ENCODE measurements around the gene ZNF282. TPM values are rescaled to one million over a fixed set of nuclear protein-coding genes. Genes with fewer than 3 reads are reported as not detected.

Gene ZNF282
- total and polyA plus RNA-seq, 12 donors, result 6.7 to 19.9 (median 12.3) TPM

DNA sequence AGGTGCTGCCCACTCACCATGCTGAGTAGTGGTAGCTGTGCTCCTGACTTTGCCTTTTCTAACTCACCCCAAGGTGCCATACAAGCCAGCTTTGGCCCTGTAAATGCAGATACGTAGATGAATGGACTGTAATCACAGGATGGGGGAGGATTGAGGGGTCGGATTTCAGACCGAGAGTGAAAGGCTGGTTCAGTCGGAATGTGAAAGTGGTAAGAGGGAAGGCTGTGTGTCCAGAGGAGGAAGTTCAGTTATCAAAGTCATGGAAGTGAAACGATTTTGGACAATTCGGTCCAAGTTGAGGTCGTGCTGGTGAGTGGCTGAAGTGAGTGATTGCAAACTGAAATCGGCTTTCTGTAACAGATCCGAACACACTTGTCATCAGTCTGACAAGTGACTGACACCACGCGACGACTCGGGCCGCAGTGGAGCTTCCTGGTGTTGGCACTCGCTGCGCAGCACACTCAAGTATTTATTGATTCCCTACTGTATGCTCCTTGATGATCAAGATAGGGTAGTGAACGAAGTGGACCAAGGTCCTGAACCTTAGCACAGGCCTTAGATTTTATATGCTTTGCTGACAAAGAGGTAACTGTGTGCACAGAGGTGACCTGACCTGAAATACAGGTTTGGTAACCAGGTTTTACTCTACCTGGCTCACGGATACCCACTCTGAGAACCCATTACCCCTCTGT lies 10.5 kb downstream of the ZNF282 start:
- intact Hi-C loops (cut with DNase I), result no loop called here
- ATAC-seq, result no peak
- Histone ChIP-seq H3K27me3 (no peaks in the 10 kb centered on the region), H3K9me3 (no peaks in the 10 kb centered on the region), H3K36me3 (peaks cover 0 to 100% (median 56%) of the 10 kb centered on the region in 9 donors), H3K4me1 (peaks cover 0 to 13% (median 7%) of the 10 kb centered on the region in 9 donors), H3K27ac (no peak overlapping the region), H3K4me3 (no peak overlapping the region)
- TF ChIP-seq, protein P1, sequence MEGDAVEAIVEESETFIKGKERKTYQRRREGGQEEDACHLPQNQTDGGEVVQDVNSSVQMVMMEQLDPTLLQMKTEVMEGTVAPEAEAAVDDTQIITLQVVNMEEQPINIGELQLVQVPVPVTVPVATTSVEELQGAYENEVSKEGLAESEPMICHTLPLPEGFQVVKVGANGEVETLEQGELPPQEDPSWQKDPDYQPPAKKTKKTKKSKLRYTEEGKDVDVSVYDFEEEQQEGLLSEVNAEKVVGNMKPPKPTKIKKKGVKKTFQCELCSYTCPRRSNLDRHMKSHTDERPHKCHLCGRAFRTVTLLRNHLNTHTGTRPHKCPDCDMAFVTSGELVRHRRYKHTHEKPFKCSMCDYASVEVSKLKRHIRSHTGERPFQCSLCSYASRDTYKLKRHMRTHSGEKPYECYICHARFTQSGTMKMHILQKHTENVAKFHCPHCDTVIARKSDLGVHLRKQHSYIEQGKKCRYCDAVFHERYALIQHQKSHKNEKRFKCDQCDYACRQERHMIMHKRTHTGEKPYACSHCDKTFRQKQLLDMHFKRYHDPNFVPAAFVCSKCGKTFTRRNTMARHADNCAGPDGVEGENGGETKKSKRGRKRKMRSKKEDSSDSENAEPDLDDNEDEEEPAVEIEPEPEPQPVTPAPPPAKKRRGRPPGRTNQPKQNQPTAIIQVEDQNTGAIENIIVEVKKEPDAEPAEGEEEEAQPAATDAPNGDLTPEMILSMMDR (IDR thresholded peaks at IDR 0.05), result no peak
- WGBS, 2 donors, result 76 to 78% methylated on average over 18 of the region's 18 CpGs
- no peak for DNase-seq

DNA sequence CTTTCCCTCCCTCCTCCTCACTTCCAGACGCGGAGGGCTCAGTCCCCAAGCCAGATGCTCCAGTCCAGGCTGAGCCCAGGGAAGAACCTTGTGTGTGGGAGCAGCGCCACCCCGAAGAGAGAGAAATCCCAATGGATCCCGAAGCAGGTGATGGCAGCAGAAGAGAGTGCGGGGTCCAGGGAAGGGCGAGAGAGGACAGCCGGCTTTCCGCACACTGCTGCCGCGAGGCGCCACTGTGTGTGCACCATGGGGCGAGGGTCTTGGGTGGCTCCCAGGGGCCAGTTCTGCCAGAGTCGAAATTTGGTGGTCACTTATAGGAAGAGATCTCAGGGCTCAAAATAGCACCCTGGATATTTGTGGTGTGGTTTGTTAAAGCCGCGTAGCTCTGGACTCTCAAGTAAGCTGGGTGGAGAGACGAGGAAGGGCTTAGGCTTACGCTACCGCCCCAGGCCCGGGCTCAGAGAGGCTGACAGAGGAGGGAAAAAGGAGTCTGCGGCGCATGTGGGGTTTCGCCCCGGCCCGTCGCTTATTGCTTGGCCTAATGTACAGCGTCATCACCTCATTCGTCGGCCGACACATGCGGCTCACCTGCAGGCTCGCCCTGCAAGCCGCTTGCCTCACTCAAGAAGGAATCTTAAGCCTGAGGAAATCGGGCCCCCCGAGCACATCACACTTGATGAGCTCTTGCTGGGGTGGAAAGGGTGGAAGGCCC lies 12.1 kb downstream of the ZNF282 start:
- TF ChIP-seq, protein P1 (IDR thresholded peaks at IDR 0.05), result no peak
- no peaks in the 10 kb centered on the region for H3K27me3 ChIP-seq
- H3K9me3 ChIP-seq, result no peaks in the 10 kb centered on the region
- DNase-seq (no peak), ATAC-seq (no peak)
- H3K36me3 ChIP-seq, result peaks cover 0 to 100% (median 58%) of the 10 kb centered on the region in 9 donors
- H3K27ac ChIP-seq, result no peak overlapping the region
- WGBS, 2 donors, result 89% methylated on average over 33 to 35 of the region's 35 CpGs
- intact Hi-C loops (cut with DNase I), result no loop called here
- peaks cover 0 to 12% (median 7%) of the 10 kb centered on the region in 9 donors for H3K4me1 ChIP-seq
- no peak overlapping the region for H3K4me3 ChIP-seq

GRCh38 chr7:149209518-149210269 lies 14.3 kb downstream of the ZNF282 start:
- ATAC-seq, result no peak
- no peak for DNase-seq
- intact Hi-C loops (cut with DNase I), result no loop called here
- 69 to 70% methylated on average over 7 of the region's 7 CpGs for WGBS, 2 donors
- no peaks in the 10 kb centered on the region for H3K9me3 ChIP-seq
- H3K27ac ChIP-seq, result no peak overlapping the region
- H3K36me3 ChIP-seq, result peaks cover 0 to 100% (median 73%) of the 10 kb centered on the region in 9 donors
- no peaks in the 10 kb centered on the region for H3K27me3 ChIP-seq
- no peak overlapping the region for H3K4me3 ChIP-seq
- TF ChIP-seq, protein P1 (IDR thresholded peaks at IDR 0.05), result peak in 7 of 9 donors; percentile 33 to 58 (median 38)
- H3K4me1 ChIP-seq, result peaks cover 0 to 7% (median 0%) of the 10 kb centered on the region in 9 donors

GRCh38 chr7:149210551-149210950 lies 15.2 kb downstream of the ZNF282 start:
- no peak overlapping the region for H3K27ac ChIP-seq
- ATAC-seq, result peak in 2 of 8 donors; percentile 55 to 79
- no peak overlapping the region for H3K4me3 ChIP-seq
- 75 to 80% methylated on average over 11 of the region's 11 CpGs for WGBS, 2 donors
- peaks cover 0 to 100% (median 81%) of the 10 kb centered on the region in 9 donors for H3K36me3 ChIP-seq
- intact Hi-C loops (cut with DNase I), result no loop called here
- no peaks in the 10 kb centered on the region for H3K27me3 ChIP-seq
- peaks cover 0 to 7% (median 0%) of the 10 kb centered on the region in 9 donors for H3K4me1 ChIP-seq
- DNase-seq, result no peak
- H3K9me3 ChIP-seq, result no peaks in the 10 kb centered on the region
- TF ChIP-seq, protein P1 (IDR thresholded peaks at IDR 0.05), result no peak
